Measurements from ENCODE around the gene LRRN4CL.

DNA sequence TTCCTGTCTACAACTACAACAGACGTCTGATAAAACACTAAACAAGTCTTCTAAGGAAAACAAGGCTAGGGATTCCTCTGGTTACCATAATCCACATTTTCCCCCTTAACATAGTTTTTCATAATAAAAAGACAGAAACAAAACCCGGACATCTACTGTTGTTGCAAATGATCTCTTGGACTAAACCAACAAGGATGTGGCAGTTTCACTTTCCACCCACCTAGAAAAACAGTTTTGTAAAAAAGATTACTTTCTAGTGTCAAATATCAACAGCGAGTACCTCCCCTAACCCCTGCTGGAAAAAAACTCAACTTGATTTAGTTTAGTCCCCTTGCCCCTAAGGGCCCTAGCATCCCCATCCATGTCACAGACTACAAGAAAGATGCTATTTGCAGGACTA is 23.5 kb upstream of the LRRN4CL start:
- TF ChIP-seq, protein P1, sequence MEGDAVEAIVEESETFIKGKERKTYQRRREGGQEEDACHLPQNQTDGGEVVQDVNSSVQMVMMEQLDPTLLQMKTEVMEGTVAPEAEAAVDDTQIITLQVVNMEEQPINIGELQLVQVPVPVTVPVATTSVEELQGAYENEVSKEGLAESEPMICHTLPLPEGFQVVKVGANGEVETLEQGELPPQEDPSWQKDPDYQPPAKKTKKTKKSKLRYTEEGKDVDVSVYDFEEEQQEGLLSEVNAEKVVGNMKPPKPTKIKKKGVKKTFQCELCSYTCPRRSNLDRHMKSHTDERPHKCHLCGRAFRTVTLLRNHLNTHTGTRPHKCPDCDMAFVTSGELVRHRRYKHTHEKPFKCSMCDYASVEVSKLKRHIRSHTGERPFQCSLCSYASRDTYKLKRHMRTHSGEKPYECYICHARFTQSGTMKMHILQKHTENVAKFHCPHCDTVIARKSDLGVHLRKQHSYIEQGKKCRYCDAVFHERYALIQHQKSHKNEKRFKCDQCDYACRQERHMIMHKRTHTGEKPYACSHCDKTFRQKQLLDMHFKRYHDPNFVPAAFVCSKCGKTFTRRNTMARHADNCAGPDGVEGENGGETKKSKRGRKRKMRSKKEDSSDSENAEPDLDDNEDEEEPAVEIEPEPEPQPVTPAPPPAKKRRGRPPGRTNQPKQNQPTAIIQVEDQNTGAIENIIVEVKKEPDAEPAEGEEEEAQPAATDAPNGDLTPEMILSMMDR (IDR thresholded peaks at IDR 0.05) = no peak
- TF ChIP-seq POLR2A (IDR thresholded peaks at IDR 0.05) = no peak

Data from breast epithelium (tissue), 3 donors.